ENCODE measurements around the gene EPB41L3.

Gene EPB41L3

GRCh38 chr18:5546660-5547059, 2.9 kb upstream of the EPB41L3 start:
- DNase-seq (ENCODE audit: extremely low read depth, low read depth): no peak
- TF ChIP-seq CTCF (IDR thresholded peaks at IDR 0.05; ENCODE audit: low read depth, low read length, missing control alignments): peak; percentile 61
- H3K4me3 ChIP-seq (replicated peaks; ENCODE audit: low read depth, low read length): no peak overlapping the region

GRCh38 chr18:5543036-5543680, 639 bp downstream of the EPB41L3 start:
- no peak for DNase-seq (ENCODE audit: extremely low read depth, low read depth)
- H3K4me3 ChIP-seq (replicated peaks; ENCODE audit: low read depth, low read length): peak overlapping the region; percentile 64
- no peak for TF ChIP-seq CTCF (IDR thresholded peaks at IDR 0.05; ENCODE audit: low read depth, low read length, missing control alignments)

DNA sequence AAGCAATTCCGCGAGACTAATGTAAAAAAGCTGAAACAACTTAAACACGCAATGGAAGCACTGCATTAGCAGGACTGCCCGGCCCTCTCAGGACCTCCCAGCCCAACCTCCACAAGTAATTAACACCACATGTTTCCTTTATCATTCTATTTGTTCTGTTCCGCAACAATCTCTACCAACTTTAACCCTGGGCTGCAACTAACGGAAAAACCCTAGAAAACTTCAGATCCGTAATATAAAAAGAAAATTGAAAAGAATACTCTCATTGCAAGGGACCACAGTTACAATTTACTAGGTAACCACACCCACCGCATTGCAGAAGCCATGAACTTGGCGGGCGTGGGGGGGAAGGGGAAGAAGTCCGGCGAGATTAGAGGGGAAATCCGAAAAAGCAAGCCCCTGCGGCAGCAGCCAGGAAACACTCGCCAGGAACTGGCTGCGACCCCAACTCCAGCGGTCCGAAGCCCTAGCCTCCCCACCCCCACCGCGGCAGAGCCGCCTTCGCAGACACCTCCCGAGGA, 1.2 kb downstream of the EPB41L3 start:
- peak overlapping the region; percentile 64 for H3K4me3 ChIP-seq (replicated peaks; ENCODE audit: low read depth, low read length)
- peak; percentile 30 for DNase-seq (ENCODE audit: extremely low read depth, low read depth)
- no peak for TF ChIP-seq CTCF (IDR thresholded peaks at IDR 0.05; ENCODE audit: low read depth, low read length, missing control alignments)

DNA sequence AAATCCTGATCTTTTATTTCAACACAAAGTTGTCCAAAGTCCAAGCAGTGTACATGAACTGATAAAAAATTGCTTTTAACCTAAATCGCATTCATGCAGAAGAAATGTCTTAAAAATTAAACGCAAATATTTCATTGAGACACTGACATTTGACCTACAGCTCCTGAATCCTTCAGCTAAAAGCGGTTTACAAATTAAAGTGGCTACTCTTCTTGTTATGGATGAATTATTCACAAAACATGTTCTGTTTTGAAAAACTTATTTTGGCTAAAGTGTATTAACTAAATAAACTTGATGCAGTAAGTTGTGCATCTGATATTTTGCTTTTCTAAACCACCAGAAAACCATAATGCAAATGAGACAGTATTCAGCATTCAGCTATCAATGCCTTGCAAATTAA, 2.2 kb downstream of the EPB41L3 start:
- no peak for DNase-seq (ENCODE audit: extremely low read depth, low read depth)
- TF ChIP-seq CTCF (IDR thresholded peaks at IDR 0.05; ENCODE audit: low read depth, low read length, missing control alignments): no peak
- no peak overlapping the region; the same call in 1 of the 2 replicates for H3K4me3 ChIP-seq (replicated peaks; ENCODE audit: low read depth, low read length)

DNA sequence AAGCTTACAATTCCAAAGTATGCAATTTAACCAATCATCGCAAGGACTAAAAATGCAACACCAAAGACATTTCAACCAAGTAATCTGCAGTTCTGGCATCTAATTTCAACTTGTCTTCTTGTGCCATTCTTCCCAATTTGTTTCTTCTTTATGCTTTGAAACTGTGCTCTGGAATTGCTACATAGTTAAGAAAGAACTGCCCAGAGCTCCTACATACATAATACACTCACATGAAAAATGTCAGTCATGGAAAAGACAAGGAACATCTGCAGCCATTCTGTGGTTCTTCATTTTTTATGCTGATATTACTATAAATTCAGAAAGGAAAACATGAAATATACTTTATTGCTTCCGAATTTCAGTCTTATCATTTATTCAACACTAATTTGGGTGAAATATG, 4.4 kb downstream of the EPB41L3 start:
- no peak for TF ChIP-seq CTCF (IDR thresholded peaks at IDR 0.05; ENCODE audit: low read depth, low read length, missing control alignments)
- DNase-seq (ENCODE audit: extremely low read depth, low read depth): no peak
- no peak overlapping the region for H3K4me3 ChIP-seq (replicated peaks; ENCODE audit: low read depth, low read length)

DNA sequence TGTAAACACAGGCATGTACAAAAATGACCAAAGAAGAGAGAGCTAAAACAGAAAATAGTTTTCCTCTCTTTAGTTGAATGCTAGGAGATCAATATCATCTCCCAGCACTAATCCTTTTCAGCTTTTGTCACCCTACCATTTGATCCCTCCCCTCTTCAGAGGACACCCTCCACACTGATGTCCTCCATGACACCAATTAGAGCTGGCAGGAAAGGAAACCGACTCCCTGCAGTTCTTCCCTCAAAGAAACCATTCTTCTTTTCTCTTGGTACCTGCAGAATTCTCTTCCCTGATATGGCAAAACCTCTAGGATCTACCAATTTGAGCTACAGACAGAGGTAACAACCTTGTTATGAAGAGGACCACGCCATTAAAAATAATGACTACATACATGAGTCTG, 5.3 kb downstream of the EPB41L3 start:
- no peak for DNase-seq (ENCODE audit: extremely low read depth, low read depth)
- H3K4me3 ChIP-seq (replicated peaks; ENCODE audit: low read depth, low read length): no peak overlapping the region
- TF ChIP-seq CTCF (IDR thresholded peaks at IDR 0.05; ENCODE audit: low read depth, low read length, missing control alignments): no peak

- H3K4me3 ChIP-seq (replicated peaks; ENCODE audit: low read depth, low read length): no peak overlapping the region
- no peak for TF ChIP-seq CTCF (IDR thresholded peaks at IDR 0.05; ENCODE audit: low read depth, low read length, missing control alignments)
- DNase-seq (ENCODE audit: extremely low read depth, low read depth): no peak
Observed at GRCh38 chr18:5537860-5538259, 5.9 kb downstream of the EPB41L3 start.

Data from HFF-Myc (cell line).